Skin of body (tissue), 2 donors: Measurements from ENCODE around the gene CST5. TPM values are rescaled to one million over a fixed set of nuclear protein-coding genes. Genes with fewer than 3 reads are reported as not detected.
"Not testable (repeated sequence)": the region's sequence is repeated elsewhere in the genome, so short reads cannot be mapped to it uniquely, and the experiment has no call there.

Experiments
- DNase-seq: peaks from one replicate; lab custom pipeline; 2025; lab: John Stamatoyannopoulos, UW
- total RNA-seq: library from RNA; depleted of rRNA; stranded (reverse); fragments of >200 nt; gene quantifications from one replicate; pipeline ENCODE4 v1.2.3, GENCODE V29; 2014

CST5 gene
- total RNA-seq, 1 donor from 2014 or later, result not detected

GRCh38 chr20:23856226-23856625 lies 23.3 kb downstream of the CST5 start:
- no peak for DNase-seq

GRCh38 chr20:23841693-23842092 lies 37.9 kb downstream of the CST5 start:
- DNase-seq, result no peak

GRCh38 chr20:23835716-23836115 lies 43.8 kb downstream of the CST5 start:
- DNase-seq, result no peak

- no peak for DNase-seq
These were observed 46.6 kb downstream of the CST5 start for GRCh38 chr20:23832775-23833513.

GRCh38 chr20:23831961-23832360 lies 47.6 kb downstream of the CST5 start:
- DNase-seq, result not testable (repeated sequence)

GRCh38 chr20:23826541-23827021 lies 53.0 kb downstream of the CST5 start, which contains the start of gene CST2:
Gene CST2 (minus strand): TSS chr20:23826729. CDS start chr20:23826660, 69 bp downstream.
- no peak for DNase-seq

Other genes with a start within 250 kb of the CST5 start
- gene CST3, start 241.8 kb downstream of the CST5 start, total RNA-seq, result 69.7 TPM
- not detected for gene CST4, start 190.7 kb downstream of the CST5 start, total RNA-seq
- gene CST1, start 128.8 kb downstream of the CST5 start, total RNA-seq, result not detected
- gene CST2, start 53.0 kb downstream of the CST5 start, total RNA-seq, result not detected
- gene GGTLC1, start 109.0 kb upstream of the CST5 start, total RNA-seq, result not detected